ENCODE data around the gene IDUA. TPM values are rescaled to one million over a fixed set of nuclear protein-coding genes. Genes with fewer than 3 reads are reported as not detected.

IDUA gene
- total and polyA plus RNA-seq, 4 donors: 3.0 to 4.5 (median 3.8) TPM

DNA sequence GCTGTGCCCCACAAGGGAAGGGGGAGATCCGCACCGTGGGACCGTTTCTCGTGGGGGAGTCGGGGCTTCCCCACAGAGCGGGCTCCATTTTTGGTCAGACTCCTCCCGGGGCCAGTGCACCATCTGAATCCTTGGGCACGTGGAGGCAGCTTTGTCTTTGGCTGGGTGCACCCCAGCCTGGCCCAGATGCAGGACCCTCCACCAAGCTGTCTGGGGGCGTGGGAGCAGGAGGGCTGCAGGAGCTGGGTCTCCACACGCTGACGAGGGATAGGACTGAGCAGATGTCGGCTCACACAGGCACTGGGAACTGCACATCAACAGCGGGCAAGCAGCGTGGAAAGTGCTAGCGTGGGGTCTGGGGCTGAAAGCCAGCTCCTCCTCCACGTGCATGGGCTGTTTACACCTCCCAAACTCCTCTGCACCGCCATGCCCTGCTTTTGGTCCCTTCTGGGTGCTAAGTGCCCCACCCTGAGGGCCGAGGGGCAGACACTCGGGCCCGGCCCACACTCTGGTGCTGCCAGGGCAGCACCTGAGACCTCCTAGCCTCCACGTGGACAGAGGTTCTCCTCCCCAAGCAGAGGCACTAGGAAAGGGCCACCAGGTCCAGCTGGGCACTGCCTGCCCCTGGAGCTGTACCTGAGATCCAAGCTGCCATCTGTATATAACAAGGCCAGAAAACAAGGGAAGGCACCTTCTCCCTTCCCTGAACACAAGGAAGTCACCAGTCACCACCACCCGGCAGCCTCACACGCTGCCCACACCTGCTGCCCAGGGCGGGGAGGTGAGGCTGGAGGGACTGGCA is 27.3 kb upstream of the IDUA start:
- Histone ChIP-seq H3K27ac (ENCODE audit: low read depth in 1 of 2, low read length in 2 of 2) (no peak overlapping the region), H3K9me3 (ENCODE audit: control insufficient read depth in 4 of 4, low read length in 3 of 4) (no peaks in the 10 kb centered on the region), H3K27me3 (ENCODE audit: control insufficient read depth in 4 of 4, insufficient read depth in 4 of 4, low read length in 3 of 4) (no peaks in the 10 kb centered on the region), H3K4me1 (ENCODE audit: control insufficient read depth in 4 of 4, insufficient read depth in 4 of 4, low read length in 3 of 4) (no peaks in the 10 kb centered on the region), H3K36me3 (ENCODE audit: control insufficient read depth in 4 of 4, insufficient read depth in 3 of 4, low read depth in 1 of 4, low read length in 3 of 4) (peaks cover 2 to 24% (median 2%) of the 10 kb centered on the region in 4 donors), H3K4me3 (ENCODE audit: low read depth in 1 of 3, low read length in 3 of 3) (no peak overlapping the region), H3K9ac (ENCODE audit: low read depth in 1 of 2, low read length in 2 of 2) (no peak overlapping the region)
- no peak for DNase-seq (ENCODE audit: low spot score)
- 91% methylated on average over 24 of the region's 24 CpGs for WGBS
- TF ChIP-seq SP1 (IDR thresholded peaks at IDR 0.05): no peak
- TF ChIP-seq JUND (IDR thresholded peaks at IDR 0.05): no peak
- no peak for TF ChIP-seq RAD21 (IDR thresholded peaks at IDR 0.05)
- no peak for TF ChIP-seq FOXA2 (IDR thresholded peaks at IDR 0.05)
- TF ChIP-seq EGR1 (IDR thresholded peaks at IDR 0.05; ENCODE audit: low read depth in 2 of 2): no peak
- TF ChIP-seq, protein P1, sequence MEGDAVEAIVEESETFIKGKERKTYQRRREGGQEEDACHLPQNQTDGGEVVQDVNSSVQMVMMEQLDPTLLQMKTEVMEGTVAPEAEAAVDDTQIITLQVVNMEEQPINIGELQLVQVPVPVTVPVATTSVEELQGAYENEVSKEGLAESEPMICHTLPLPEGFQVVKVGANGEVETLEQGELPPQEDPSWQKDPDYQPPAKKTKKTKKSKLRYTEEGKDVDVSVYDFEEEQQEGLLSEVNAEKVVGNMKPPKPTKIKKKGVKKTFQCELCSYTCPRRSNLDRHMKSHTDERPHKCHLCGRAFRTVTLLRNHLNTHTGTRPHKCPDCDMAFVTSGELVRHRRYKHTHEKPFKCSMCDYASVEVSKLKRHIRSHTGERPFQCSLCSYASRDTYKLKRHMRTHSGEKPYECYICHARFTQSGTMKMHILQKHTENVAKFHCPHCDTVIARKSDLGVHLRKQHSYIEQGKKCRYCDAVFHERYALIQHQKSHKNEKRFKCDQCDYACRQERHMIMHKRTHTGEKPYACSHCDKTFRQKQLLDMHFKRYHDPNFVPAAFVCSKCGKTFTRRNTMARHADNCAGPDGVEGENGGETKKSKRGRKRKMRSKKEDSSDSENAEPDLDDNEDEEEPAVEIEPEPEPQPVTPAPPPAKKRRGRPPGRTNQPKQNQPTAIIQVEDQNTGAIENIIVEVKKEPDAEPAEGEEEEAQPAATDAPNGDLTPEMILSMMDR (IDR thresholded peaks at IDR 0.05; ENCODE audit: low read depth, low read length, missing input control): no peak
- no peak for TF ChIP-seq ATF3 (IDR thresholded peaks at IDR 0.05)
- TF ChIP-seq FOXA1 (IDR thresholded peaks at IDR 0.05): no peak
- TF ChIP-seq GABPA (IDR thresholded peaks at IDR 0.05 in 1 of 2, conservative IDR thresholded peaks at IDR 0.05 in 1 of 2): no peak
- TF ChIP-seq, protein P2, sequence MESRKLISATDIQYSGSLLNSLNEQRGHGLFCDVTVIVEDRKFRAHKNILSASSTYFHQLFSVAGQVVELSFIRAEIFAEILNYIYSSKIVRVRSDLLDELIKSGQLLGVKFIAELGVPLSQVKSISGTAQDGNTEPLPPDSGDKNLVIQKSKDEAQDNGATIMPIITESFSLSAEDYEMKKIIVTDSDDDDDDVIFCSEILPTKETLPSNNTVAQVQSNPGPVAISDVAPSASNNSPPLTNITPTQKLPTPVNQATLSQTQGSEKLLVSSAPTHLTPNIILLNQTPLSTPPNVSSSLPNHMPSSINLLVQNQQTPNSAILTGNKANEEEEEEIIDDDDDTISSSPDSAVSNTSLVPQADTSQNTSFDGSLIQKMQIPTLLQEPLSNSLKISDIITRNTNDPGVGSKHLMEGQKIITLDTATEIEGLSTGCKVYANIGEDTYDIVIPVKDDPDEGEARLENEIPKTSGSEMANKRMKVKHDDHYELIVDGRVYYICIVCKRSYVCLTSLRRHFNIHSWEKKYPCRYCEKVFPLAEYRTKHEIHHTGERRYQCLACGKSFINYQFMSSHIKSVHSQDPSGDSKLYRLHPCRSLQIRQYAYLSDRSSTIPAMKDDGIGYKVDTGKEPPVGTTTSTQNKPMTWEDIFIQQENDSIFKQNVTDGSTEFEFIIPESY (IDR thresholded peaks at IDR 0.05): no peak
- TF ChIP-seq YY1 (IDR thresholded peaks at IDR 0.05): no peak
- TF ChIP-seq, protein P3, sequence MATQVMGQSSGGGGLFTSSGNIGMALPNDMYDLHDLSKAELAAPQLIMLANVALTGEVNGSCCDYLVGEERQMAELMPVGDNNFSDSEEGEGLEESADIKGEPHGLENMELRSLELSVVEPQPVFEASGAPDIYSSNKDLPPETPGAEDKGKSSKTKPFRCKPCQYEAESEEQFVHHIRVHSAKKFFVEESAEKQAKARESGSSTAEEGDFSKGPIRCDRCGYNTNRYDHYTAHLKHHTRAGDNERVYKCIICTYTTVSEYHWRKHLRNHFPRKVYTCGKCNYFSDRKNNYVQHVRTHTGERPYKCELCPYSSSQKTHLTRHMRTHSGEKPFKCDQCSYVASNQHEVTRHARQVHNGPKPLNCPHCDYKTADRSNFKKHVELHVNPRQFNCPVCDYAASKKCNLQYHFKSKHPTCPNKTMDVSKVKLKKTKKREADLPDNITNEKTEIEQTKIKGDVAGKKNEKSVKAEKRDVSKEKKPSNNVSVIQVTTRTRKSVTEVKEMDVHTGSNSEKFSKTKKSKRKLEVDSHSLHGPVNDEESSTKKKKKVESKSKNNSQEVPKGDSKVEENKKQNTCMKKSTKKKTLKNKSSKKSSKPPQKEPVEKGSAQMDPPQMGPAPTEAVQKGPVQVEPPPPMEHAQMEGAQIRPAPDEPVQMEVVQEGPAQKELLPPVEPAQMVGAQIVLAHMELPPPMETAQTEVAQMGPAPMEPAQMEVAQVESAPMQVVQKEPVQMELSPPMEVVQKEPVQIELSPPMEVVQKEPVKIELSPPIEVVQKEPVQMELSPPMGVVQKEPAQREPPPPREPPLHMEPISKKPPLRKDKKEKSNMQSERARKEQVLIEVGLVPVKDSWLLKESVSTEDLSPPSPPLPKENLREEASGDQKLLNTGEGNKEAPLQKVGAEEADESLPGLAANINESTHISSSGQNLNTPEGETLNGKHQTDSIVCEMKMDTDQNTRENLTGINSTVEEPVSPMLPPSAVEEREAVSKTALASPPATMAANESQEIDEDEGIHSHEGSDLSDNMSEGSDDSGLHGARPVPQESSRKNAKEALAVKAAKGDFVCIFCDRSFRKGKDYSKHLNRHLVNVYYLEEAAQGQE (IDR thresholded peaks at IDR 0.05): no peak
- TF ChIP-seq TAF1 (conservative IDR thresholded peaks at IDR 0.05): no peak
- no peak for TF ChIP-seq NR2F2 (IDR thresholded peaks at IDR 0.05)
- no peak for TF ChIP-seq RXRA (IDR thresholded peaks at IDR 0.05)
- TF ChIP-seq HNF4A (conservative IDR thresholded peaks at IDR 0.05): no peak
- TF ChIP-seq HNF4G (IDR thresholded peaks at IDR 0.05): no peak
- TF ChIP-seq, protein P4, sequence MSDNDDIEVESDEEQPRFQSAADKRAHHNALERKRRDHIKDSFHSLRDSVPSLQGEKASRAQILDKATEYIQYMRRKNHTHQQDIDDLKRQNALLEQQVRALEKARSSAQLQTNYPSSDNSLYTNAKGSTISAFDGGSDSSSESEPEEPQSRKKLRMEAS (IDR thresholded peaks at IDR 0.05): no peak

All from liver (tissue), 9 donors.